ENCODE results near the gene COPS8. TPM values are rescaled to one million over a fixed set of nuclear protein-coding genes. Genes with fewer than 3 reads are reported as not detected.

The COPS8 gene
- polyA plus RNA-seq, 3 donors: 20.5 to 39.2 (median 36.4) TPM

- Histone ChIP-seq H3K9me3 (replicated peaks in 1 of 2; ENCODE audit: control insufficient read depth in 1 of 2, insufficient read depth in 1 of 2, low read length in 2 of 2) (no peaks in the 10 kb centered on the region), H4K20me1 (ENCODE audit: insufficient read depth, low read length) (no peaks in the 10 kb centered on the region), H3K4me2 (replicated peaks; ENCODE audit: extremely low read depth, low read length, poor library complexity, severe bottlenecking) (no peak overlapping the region), H3K27me3 (ENCODE audit: control insufficient read depth in 2 of 2, insufficient read depth in 2 of 2, low read length in 2 of 2) (no peaks in the 10 kb centered on the region), H3K4me1 (ENCODE audit: control insufficient read depth in 1 of 2, insufficient read depth in 2 of 2, low read length in 2 of 2) (no peaks in the 10 kb centered on the region), H3K4me3 (replicated peaks in 1 of 3; ENCODE audit: low read depth in 2 of 3, low read length in 3 of 3) (no peak overlapping the region), H3K79me2 (ENCODE audit: insufficient read depth, low read length) (no peaks in the 10 kb centered on the region), H3K27ac (ENCODE audit: low read depth in 1 of 2, low read length in 2 of 2) (no peak overlapping the region), H2AFZ (ENCODE audit: insufficient read depth, low read depth, low read length, poor library complexity, severe bottlenecking) (no peak overlapping the region), H3K9ac (ENCODE audit: insufficient read depth, low read length, poor library complexity, severe bottlenecking) (no peak overlapping the region), H3K36me3 (replicated peaks in 1 of 2; ENCODE audit: control insufficient read depth in 1 of 2, insufficient read depth in 2 of 2, low read length in 2 of 2) (no peaks in the 10 kb centered on the region)
- intact Hi-C loops (cut with micrococcal nuclease): loop anchor here (2.0 to 5.0 kb wide), 3 partner anchors 561 to 721 kb away; no protein-coding TSS in a partner anchor
- Mint-ChIP-seq H3K36me3 (no peaks in the 10 kb centered on the region), H3K27me3 (ENCODE audit: low read depth in 3 of 3) (no peaks in the 10 kb centered on the region), H3K27ac (no peak overlapping the region), H3K4me3 (no peak overlapping the region), H3K9me3 (peaks cover 0 to 2% (median 0%) of the 10 kb centered on the region in 7 donors), H3K4me1 (peaks cover 2% of the 10 kb centered on the region)
- TF ChIP-seq CTCF (IDR thresholded peaks at IDR 0.05): no peak
- 84% methylated on average over 4 of the region's 4 CpGs for WGBS (ENCODE audit: insufficient coverage)
- no peak for DNase-seq
These were observed 12.1 kb upstream of the COPS8 start for GRCh38 chr2:237073552-237073951.

GRCh38 chr2:237074211-237074993, 11.3 kb upstream of the COPS8 start:
- no peaks in the 10 kb centered on the region for H3K9me3 ChIP-seq (replicated peaks in 1 of 2; ENCODE audit: control insufficient read depth in 1 of 2, insufficient read depth in 1 of 2, low read length in 2 of 2)
- H3K27ac ChIP-seq (ENCODE audit: low read depth in 1 of 2, low read length in 2 of 2): no peak overlapping the region
- no peak overlapping the region for H3K4me3 ChIP-seq (replicated peaks in 1 of 3; ENCODE audit: low read depth in 2 of 3, low read length in 3 of 3)
- whole genome bisulfite sequencing (ENCODE audit: insufficient coverage): 88% methylated on average over 6 of the region's 7 CpGs
- H3K79me2 ChIP-seq (ENCODE audit: insufficient read depth, low read length): no peaks in the 10 kb centered on the region
- no peak overlapping the region for H3K4me2 ChIP-seq (replicated peaks; ENCODE audit: extremely low read depth, low read length, poor library complexity, severe bottlenecking)
- peaks cover 0 to 2% (median 0%) of the 10 kb centered on the region in 7 donors for H3K9me3 Mint-ChIP-seq
- H3K4me1 ChIP-seq (ENCODE audit: control insufficient read depth in 1 of 2, insufficient read depth in 2 of 2, low read length in 2 of 2): no peaks in the 10 kb centered on the region
- intact Hi-C loops (cut with micrococcal nuclease): loop anchor here (5.0 kb wide), 2 partner anchors 562 to 722 kb away; no protein-coding TSS in a partner anchor
- DNase-seq: no peak
- H3K4me1 Mint-ChIP-seq: peaks cover 2% of the 10 kb centered on the region
- TF ChIP-seq CTCF (IDR thresholded peaks at IDR 0.05): no peak
- no peaks in the 10 kb centered on the region for H4K20me1 ChIP-seq (ENCODE audit: insufficient read depth, low read length)
- no peak overlapping the region for H3K27ac Mint-ChIP-seq
- H3K27me3 ChIP-seq (ENCODE audit: control insufficient read depth in 2 of 2, insufficient read depth in 2 of 2, low read length in 2 of 2): no peaks in the 10 kb centered on the region
- H3K27me3 Mint-ChIP-seq (ENCODE audit: low read depth in 3 of 3): no peaks in the 10 kb centered on the region
- H3K9ac ChIP-seq (ENCODE audit: insufficient read depth, low read length, poor library complexity, severe bottlenecking): no peak overlapping the region
- H2AFZ ChIP-seq (ENCODE audit: insufficient read depth, low read depth, low read length, poor library complexity, severe bottlenecking): no peak overlapping the region
- H3K36me3 Mint-ChIP-seq: no peaks in the 10 kb centered on the region
- H3K4me3 Mint-ChIP-seq: no peak overlapping the region
- no peaks in the 10 kb centered on the region for H3K36me3 ChIP-seq (replicated peaks in 1 of 2; ENCODE audit: control insufficient read depth in 1 of 2, insufficient read depth in 2 of 2, low read length in 2 of 2)
